ENCODE results near the gene UGP2.
A peak's percentile ranks its signal among the peaks of the same experiment; 100 is the strongest.
"Not testable (repeated sequence)": the region's sequence is repeated elsewhere in the genome, so short reads cannot be mapped to it uniquely, and the experiment has no call there.

UGP2 gene

DNA sequence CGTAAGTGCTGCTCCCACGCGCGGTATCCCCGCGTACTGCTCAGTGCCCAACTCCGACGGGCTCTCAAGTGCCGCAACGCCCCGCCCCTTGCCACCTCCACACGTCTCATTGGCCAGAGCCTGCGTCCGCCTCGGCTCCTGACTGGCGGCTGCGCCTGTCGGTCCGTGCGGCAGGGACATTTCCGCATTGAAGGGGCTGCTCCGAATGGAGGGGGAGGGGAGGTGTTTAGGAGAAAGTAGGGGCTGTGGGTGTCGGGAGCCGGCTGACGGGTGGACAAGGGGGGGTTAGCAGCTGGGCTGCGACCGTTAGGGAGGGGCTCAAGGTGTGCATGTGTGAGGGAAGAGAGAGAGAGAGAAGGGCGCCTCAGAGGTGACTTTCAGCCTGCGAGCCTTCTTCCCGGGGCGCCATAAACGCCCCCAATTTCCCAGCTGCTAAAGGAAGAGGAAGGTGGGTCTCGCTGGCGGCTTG lies 877 bp upstream of the UGP2 start:
- peak; percentile 97 to 98 for DNase-seq

- no peak for DNase-seq
These were observed 709 bp downstream of the UGP2 start for GRCh38 chr2:63842149-63843061.

DNA sequence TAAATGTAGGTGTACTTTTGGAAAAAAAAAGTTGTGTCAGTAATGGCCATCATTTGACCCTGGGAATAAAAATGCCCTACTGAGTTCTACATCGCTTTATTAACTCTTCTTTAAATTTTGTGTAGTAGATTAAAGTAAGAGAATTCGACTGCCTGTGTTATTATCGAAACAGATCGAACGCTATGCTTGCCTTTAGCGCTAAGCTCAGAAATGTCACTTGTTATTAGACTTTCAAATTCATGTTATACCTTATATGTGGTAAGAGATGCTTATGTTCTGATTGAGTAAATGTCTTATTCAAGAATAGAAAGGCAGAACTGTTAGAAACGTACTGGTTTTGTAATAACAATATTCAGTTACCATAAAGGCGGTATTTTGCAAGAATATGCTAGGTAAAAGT lies 1.4 kb downstream of the UGP2 start:
- DNase-seq = no peak

DNA sequence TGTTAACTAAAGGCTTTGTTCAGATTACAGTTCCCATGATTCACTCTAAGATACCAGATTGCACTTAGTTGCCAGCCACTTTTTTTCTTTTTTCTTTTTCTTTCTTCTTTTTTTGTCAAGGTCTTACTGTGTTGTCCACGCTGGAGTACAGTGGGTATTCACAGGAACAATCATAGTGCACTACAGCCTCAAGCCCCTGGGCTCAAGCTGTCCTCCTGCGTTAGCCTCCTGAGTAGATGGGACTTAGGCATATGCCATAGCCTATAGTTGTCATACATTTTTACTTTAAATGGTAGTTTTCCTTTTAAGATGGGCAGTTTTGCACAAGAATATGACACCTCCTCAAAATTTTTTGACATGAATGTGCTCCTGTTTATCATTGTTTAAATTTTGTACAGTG lies 2.1 kb downstream of the UGP2 start:
- no peak for DNase-seq

- no peak for DNase-seq
These were observed 2.9 kb downstream of the UGP2 start for GRCh38 chr2:63844616-63845015.

- DNase-seq = no peak
These were observed 4.2 kb downstream of the UGP2 start for GRCh38 chr2:63845866-63846265.

GRCh38 chr2:63846487-63846886 lies 4.8 kb downstream of the UGP2 start:
- no peak for DNase-seq

- DNase-seq = not testable (repeated sequence)
These were observed 5.9 kb downstream of the UGP2 start for GRCh38 chr2:63847571-63847970.

DNA sequence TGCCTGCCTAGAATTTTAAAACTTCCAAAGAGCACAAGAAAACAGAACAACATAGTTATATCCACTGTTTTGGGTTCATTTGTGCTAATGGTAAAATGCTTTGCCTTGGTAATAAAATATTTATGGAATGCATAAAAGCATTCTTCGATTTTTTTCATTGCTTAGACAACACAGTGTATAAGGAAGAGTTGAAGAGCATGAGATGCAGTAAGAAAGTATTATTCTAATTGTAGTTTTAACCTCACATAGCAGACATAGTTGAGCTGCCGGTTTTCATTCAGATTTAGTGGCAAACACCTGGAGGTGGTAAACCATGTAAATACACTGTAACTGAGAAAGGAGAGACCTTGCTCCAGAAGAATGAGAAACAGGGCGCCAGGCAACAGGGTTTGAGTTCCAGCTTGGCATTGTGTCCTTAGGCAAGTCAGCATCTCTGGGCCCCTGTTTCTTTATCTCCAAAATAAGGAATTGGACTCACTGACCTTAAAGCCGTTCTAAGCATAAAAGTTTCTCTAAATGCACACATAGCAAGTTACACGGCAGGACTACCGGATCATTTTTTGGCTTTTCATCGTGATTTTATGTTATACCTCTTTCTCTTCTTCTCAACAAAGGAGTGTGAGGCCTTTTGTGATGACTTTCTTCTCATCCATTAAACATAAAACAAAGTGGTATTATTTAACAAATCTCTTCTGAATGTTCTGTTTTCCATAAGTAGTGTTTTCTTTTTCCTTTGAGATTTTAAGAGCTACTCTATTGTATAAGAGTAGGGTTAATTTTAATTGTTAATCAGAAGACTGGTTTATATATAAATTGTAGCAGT lies 7.9 kb downstream of the UGP2 start:
- no peak for DNase-seq

DNA sequence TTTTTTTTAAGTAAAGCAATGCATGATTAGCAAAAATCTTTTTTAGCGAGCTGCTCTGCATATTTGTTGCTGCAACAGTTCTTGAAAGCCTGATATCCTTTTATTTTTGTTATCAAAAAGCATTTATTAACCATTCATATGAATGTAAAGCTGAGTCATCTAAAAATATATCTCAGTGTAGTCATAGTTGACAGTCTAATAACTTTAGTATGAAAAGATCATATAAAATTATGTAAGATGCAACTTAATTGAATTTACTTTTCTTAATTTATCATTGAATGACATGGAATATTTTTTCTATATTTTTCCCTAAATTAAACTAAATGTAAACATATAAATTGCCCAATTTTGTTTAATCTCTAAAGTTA lies 8.5 kb downstream of the UGP2 start:
- no peak for DNase-seq

GRCh38 chr2:63850649-63851048 lies 9.0 kb downstream of the UGP2 start:
- DNase-seq = no peak

DNA sequence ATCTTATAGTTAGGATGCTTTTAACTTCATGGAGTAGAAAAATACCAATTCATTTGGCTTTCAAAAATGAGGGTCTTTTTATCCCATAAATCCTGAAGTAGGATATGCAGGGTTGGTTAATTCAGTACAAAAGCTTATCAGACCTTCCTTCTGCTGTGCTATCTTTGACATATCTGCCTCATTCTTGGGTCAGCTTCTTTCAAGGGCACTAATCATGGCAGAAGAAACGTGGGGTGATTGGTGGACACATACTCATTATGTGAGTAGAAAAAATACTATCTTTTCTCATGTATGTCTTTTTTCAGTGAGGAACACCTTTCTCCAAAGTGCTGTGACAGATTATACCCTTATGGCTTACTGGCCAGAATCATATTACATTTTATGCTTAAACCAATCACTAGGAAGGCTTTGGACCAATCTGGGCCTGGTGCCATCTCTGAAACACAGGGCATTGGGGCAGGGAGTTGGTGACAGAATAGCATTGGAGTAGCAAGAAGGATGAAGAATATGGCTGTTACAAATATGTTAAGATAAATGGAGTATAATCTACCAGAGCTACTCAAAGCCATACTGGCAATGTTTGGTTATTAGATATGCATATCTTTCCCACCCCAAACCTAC lies 10.1 kb downstream of the UGP2 start:
- no peak for DNase-seq

DNA sequence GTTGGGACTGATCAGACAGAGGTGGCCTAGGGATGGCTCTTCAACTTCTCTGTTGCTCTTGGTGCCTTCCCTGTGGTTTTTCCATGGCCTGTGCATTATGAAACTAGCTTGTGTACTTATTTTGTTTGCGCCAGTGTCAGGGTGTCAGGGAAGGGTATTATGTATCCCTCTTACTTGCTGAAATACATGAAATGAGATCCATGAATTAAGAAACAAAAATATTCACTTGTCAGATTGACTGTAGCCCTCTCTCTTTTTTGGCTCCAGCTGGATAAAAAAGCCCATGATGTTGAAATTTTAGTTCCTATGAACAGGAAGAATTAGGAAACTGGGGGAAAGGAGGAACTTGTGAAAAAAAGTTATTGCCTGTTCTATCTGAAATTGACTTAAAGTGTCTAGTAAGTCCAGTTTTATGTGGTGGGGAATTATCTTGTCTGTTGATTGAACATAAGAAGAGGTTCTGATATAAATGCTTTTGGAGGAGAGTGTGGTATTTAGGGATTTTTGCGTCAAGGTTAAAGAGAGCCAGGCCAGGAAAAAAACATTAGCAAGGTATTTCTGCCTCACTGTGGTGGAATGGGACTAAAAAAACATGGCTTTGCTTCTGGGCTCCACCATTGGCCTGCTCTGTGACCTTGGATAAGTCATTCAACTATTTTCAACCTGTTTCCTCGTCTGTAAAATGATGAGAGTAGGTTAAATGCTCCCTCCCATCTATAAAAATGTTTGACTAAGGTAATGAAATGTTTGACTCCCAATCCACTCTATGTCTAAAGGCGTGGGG lies 12.0 kb downstream of the UGP2 start:
- DNase-seq = no peak

DNA sequence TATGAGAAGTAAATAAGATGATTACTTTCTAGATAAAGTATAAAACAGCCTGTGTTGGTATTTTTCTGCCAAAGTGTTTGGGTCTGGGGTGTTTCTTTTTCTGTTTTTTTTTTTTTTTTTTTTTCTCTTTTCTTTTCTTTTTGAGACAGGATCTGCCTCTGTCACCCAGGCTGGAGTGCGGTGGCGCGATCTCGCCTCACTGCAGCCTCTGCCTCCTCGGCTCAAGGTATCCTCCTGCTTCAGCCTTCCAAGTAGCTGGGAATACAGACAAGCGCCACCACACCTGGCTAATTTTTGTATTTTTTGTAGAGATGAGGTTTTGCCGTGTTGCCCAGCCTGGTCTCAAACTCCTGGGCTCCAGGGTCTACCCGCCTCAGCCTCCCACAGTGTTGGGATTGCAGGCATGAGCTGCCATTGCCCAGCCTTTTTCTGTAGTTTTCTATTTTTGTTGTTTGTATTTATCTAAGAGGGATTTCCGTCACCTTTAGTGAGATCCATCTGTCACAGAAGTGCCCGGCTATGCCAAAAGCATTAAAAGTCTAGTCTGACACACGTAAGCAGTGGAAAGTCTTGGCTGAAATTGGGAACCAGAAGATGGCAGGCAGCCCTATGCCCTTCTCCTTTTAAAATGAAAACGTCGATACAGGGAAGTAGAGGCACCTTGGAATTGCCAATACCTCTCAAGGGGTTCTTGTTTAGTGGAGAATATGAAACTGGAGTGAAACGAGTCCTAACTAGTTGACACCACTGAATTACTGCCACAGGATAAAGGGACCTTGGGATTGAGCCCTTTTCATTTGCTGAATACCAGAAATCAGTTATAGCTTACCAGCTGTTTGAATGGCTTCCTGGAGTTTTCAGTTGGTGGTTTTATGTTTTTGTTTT lies 14.0 kb downstream of the UGP2 start:
- no peak for DNase-seq

DNA sequence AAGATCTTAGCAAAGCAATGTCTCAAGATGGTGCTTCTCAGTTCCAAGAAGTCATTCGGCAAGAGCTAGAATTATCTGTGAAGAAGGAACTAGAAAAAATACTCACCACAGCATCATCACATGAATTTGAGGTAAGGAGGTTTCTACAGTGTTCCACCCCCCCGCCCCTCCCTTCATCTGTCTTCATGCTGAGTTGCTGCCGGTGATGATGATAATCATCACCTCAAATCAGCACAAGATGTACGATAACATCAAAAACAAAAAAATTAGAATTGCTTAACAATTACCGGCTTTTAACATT lies 14.6 kb downstream of the UGP2 start:
- DNase-seq = peak in 1 of 2 experiments; percentile 49

GRCh38 chr2:63858291-63858690 lies 16.6 kb downstream of the UGP2 start:
- DNase-seq = no peak

GRCh38 chr2:63861220-63861822 lies 19.6 kb downstream of the UGP2 start:
- DNase-seq = peak; percentile 40 to 55

DNA sequence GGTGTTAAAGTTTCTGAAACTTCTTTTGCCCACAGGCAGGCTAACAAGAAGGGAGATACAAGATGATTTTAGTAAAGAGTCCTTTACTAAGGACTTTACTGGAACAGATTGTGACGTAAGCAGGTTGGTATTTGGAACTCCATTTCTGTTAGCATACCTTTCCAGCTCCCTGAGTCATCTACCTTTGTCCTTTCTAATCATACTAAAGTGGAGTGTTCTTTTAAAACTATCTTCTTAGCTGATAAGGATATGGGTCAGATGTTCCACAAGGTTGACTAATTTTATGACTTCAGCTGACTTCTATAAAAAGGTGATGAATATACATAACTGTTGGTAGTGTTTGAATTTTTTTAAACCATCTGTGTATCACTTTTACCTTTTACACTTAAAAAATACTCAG lies 21.1 kb downstream of the UGP2 start:
- no peak for DNase-seq

- no peak for DNase-seq
These were observed 22.0 kb downstream of the UGP2 start for GRCh38 chr2:63863707-63864106.

- no peak for DNase-seq
These were observed 23.6 kb downstream of the UGP2 start for GRCh38 chr2:63865159-63865799.
